GM18951 (cell line): ENCODE data around the gene KIRREL2.
"Not testable (repeated sequence)": the region's sequence is repeated elsewhere in the genome, so short reads cannot be mapped to it uniquely, and the experiment has no call there.

Experiments used
- POLR2A ChIP-seq: IDR thresholded peaks from 4 replicates; pipeline ENCODE4 v1.6.1; 2011; ENCODE audit warnings: mild to moderate bottlenecking; ENCODE audit not compliant: insufficient read length, insufficient read depth; ENCODE audit errors: extremely low read depth
- in situ Hi-C: fragments of 300-500 bp; cut with MboI; formaldehyde crosslinking; loops from one replicate; pipeline ENCODE4 v1.12.0; 2022; ENCODE audit warnings: low sequenced_read_pairs, mixed read lengths, inconsistent platforms; ENCODE audit not compliant: unreplicated experiment

The KIRREL2 gene

GRCh38 chr19:35889370-35890112 lies 32.8 kb downstream of the KIRREL2 start:
- no peak for TF ChIP-seq POLR2A
- in situ Hi-C loops = loop anchor here (5.0 kb wide), 1 partner anchor 43 kb away; no protein-coding TSS in a partner anchor

GRCh38 chr19:35890113-35890650 lies 33.5 kb downstream of the KIRREL2 start:
- in situ Hi-C loops = no loop called here
- TF ChIP-seq POLR2A = no peak

GRCh38 chr19:35891819-35892218 lies 35.1 kb downstream of the KIRREL2 start:
- in situ Hi-C loops = not testable (repeated sequence)

GRCh38 chr19:35894342-35894741 lies 37.6 kb downstream of the KIRREL2 start:
- in situ Hi-C loops = no loop called here

GRCh38 chr19:35895911-35896642 lies 39.4 kb downstream of the KIRREL2 start:
- in situ Hi-C loops = no loop called here
- no peak for TF ChIP-seq POLR2A

More at GRCh38 chr19:35894342-35894741, 37.6 kb downstream of the KIRREL2 start:
- no peak for TF ChIP-seq POLR2A

GRCh38 chr19:35896643-35897040 lies 39.9 kb downstream of the KIRREL2 start:
- in situ Hi-C loops = no loop called here
- TF ChIP-seq POLR2A = peak; percentile 9

GRCh38 chr19:35897706-35898451 lies 41.2 kb downstream of the KIRREL2 start:
- TF ChIP-seq POLR2A = peak; percentile 16
- in situ Hi-C loops = no loop called here

- in situ Hi-C loops = no loop called here
- no peak for TF ChIP-seq POLR2A
Measured at GRCh38 chr19:35898499-35898809, 41.7 kb downstream of the KIRREL2 start.

GRCh38 chr19:35899547-35900214 lies 43.0 kb downstream of the KIRREL2 start:
- TF ChIP-seq POLR2A = no peak
- in situ Hi-C loops = no loop called here

- TF ChIP-seq POLR2A = no peak
- in situ Hi-C loops = no loop called here
Measured at GRCh38 chr19:35901055-35901644, 44.4 kb downstream of the KIRREL2 start.

- peak; percentile 58 for TF ChIP-seq POLR2A
- in situ Hi-C loops = no loop called here
Measured at GRCh38 chr19:35901854-35902661, 45.3 kb downstream of the KIRREL2 start, which contains the start of gene HCST. Gene HCST, plus strand, starts transcription at chr19:35902529. Its CDS starts 65 bp downstream, at chr19:35902594.
